Mesenteric fat pad (tissue), 1 donor: Measurements from ENCODE around the gene ANO2. TPM values are rescaled to one million over a fixed set of nuclear protein-coding genes. Genes with fewer than 3 reads are reported as not detected.

Source experiments
- DNase-seq: peaks from one replicate; pipeline ENCODE4 v3.0.0-alpha.2; 2020; ENCODE audit warnings: low spot score
- total RNA-seq: library from RNA; stranded (reverse); fragmentation: NEBNext Ultra II Directional; extraction: Animal tissue kit (Norgen Biotek cat#: 25700); gene quantifications from one replicate; pipeline ENCODE4 v1.2.1, GENCODE V29; 2021
- donor health status: DM: yes; HTN: yes; CAD: no.

ANO2 gene
- total RNA-seq, 1 donor from 2014 or later, result 34.6 TPM

- no peak for DNase-seq
Observed at GRCh38 chr12:5586201-5586600, 358.9 kb downstream of the ANO2 start.

- no peak for DNase-seq
Observed at GRCh38 chr12:5585178-5585577, 359.9 kb downstream of the ANO2 start.

- no peak for DNase-seq
Observed at GRCh38 chr12:5584412-5585175, 360.5 kb downstream of the ANO2 start.

GRCh38 chr12:5582541-5582940, 362.5 kb downstream of the ANO2 start:
- DNase-seq, result no peak

- DNase-seq, result no peak
Observed at GRCh38 chr12:5582018-5582417, 363.0 kb downstream of the ANO2 start.

GRCh38 chr12:5581616-5582015, 363.4 kb downstream of the ANO2 start:
- DNase-seq, result no peak

DNA sequence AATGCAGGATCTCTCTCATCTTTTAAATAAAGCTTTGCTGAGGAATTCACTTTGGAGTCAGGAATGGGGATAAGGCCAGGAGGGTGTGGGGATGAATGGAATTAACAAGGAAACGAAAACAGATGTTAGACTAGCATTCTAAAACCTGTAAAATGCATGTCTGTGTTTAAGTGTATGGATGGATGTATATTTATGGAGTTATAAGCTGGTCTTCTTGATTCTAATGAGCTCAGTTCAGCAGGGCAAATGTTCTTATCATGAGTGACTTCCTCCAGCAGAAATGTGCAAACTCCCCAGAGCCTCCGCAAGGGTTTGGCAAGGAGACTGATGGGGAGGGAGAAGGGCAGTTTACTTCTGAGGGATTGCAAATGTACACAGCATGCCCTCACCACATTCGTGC, 364.0 kb downstream of the ANO2 start:
- DNase-seq, result no peak

DNA sequence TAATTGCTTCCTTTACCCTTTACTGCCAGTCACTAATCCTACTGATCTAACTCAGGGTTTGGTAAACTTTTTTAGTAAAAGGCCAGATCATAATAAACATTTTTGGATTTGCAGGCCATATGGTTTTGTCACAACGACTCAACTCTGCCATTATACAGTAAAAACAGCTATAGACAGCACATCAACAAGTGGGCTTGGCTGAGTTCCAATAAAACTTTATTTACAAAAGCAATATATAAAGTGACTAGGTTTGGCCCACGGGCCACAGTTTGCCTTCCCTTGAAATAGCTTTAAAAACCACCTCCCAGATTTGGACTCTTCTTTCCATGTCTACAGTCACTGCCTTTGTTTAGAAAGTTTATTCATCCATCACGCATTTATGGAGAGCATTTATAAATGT, 366.3 kb downstream of the ANO2 start:
- DNase-seq, result no peak

GRCh38 chr12:5577741-5578140, 367.3 kb downstream of the ANO2 start:
- no peak for DNase-seq

DNA sequence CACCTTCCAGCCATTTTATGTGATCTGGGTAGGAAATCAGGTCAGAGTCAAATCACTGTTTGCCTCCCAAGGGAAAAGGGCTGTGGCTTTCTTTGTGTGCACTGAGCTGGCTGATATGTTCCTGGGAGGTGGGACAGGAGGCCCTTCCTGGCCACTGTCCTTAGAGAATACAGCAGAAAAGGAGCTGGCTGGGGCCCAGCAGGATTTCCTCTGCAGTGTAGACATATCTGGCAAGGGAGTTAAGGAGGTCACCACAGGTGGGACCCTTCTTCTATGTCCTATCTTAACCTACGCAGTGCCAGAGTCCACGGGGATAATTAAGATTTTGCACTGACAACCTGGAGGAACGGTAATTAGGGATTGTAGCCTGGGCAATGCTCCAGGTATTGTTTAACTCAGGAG, 367.8 kb downstream of the ANO2 start:
- DNase-seq, result no peak

DNA sequence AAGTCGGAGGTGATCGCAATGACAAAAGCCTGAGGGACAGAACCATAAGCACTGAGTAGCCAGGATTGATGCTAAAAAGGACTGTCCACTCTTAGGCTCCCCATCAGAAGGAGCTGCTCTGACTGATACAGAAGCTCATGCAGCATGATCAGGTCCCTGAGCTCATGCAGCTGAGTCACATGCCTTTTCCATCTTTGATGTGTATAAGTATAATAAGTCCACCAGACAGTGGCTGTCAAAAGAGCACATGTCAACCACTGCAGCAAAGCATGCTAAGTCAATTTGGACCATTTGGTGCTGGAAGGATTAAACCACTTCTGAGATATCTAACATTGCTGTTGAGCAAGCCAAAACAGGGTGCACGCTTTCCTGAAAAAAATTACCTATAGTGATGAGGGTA, 369.1 kb downstream of the ANO2 start:
- DNase-seq, result no peak

- DNase-seq, result no peak
Observed at GRCh38 chr12:5575232-5575631, 369.8 kb downstream of the ANO2 start.

- no peak for DNase-seq
Observed at GRCh38 chr12:5573390-5573789, 371.7 kb downstream of the ANO2 start.

- DNase-seq, result no peak
Observed at GRCh38 chr12:5571115-5571514, 373.9 kb downstream of the ANO2 start.

DNA sequence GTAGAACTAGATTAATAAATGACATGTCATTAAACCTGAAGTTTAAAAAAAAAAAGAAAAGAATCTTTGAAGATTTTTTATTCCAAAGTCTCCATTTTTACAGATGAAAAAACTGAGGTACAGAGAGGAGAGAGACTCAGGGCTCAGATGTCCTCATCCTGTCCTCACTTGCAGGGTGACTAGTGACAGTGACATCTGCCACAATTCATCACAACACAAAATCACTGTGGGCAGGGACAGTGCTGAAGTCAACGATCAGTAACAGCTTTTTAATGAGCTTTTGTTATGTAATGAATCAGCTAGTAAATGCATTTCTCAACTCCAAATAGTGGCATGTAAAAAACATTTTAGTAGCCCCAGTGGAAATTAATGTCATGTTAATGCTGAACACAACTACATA, 374.6 kb downstream of the ANO2 start:
- no peak for DNase-seq

GRCh38 chr12:5568325-5568981, 376.6 kb downstream of the ANO2 start:
- DNase-seq, result no peak

- DNase-seq, result no peak
Observed at GRCh38 chr12:5567016-5567725, 377.9 kb downstream of the ANO2 start.

GRCh38 chr12:5565933-5566599, 379.0 kb downstream of the ANO2 start:
- no peak for DNase-seq

- DNase-seq, result no peak
Observed at GRCh38 chr12:5562581-5562980, 382.5 kb downstream of the ANO2 start.

DNA sequence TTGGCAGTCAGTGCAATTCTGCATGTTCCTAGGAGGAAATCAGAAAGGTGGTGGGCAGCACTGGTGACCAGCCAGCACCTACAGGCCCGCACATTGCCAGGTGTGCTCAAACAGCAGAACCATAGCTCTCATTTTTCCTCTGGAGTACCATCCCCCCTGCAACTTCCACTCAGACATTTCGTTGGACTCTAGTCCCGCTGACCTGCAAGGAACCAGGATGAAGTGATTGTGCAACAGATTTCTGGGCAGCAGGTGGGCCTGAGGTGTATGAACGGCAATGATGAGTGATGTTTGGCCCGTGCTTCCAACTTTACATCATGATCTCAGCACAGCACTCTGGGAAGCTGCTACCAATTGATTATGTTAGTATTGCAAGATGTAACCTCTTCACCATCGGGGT, 383.2 kb downstream of the ANO2 start:
- no peak for DNase-seq

- no peak for DNase-seq
Observed at GRCh38 chr12:5561057-5561456, 384.0 kb downstream of the ANO2 start.

DNA sequence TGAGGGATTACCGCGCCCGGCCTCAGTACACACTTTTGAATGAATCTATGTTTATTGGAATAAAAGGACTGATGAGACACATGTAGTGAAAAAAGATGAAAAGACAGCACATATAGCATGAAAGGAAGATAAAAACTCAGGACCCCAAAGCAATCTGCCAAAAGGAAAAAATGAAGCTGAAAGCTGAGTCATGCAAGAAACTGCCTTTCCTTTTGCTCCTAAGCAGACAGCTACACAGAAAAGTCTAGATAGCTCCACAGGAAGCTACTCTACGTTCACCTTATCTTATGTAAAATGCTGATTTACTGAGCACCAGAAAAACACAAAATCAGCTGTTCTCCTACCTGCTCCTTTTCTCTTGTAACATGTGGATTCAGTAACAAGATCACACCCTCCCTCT, 384.8 kb downstream of the ANO2 start:
- no peak for DNase-seq
